ENCODE results near the gene CAV1. TPM values are rescaled to one million over a fixed set of nuclear protein-coding genes. Genes with fewer than 3 reads are reported as not detected.

CAV1 gene
- total RNA-seq, 8 experiments from 2014 or later: 1.9 to 113 (median 9.0) TPM

DNA sequence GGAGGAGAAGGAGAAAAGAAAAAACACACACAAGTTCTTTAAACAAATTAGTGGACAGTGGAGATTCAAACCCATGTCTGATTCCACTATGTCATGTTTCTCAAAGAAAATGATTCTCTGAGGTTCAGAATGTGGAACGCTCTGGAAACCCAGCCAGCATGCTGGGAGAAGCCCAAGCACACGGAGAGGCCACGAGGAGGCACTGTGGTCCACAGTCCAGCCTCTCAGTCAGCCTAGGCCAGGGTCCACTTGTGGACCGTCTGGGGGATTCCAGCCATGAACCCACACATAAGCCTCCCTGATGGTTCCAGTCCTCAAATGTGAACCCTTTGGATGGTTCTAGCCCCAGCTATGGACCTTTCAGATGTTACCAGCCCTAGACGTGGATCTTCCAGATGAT lies 73.4 kb downstream of the CAV1 start:
- Histone ChIP-seq H3K27ac (no peak overlapping the region), H3K4me3 (no peak overlapping the region), H3K4me1 (replicated peaks in 1 of 2) (no peaks in the 10 kb centered on the region)
- in situ Hi-C loops (cut with MboI; ENCODE audit: low pct_unique_long_range_greater_than_20kb in 2 of 9, low sequenced_read_pairs in 9 of 9, unreplicated experiment in 9 of 9): loop anchor here in 8 of 9 experiments (10.0 to 25.0 kb wide), 5 partner anchors 207 to 336 kb away; no protein-coding TSS in a partner anchor
- ATAC-seq (replicated peaks in 6 of 8): peak in 2 of 8 experiments; percentile 32 to 77
- 48 to 100% (median 92%) methylated on average over 1 to 4 of the region's 5 CpGs; no CpG with 5 or more reads in 2 of the 10 experiments for WGBS, 10 experiments

DNA sequence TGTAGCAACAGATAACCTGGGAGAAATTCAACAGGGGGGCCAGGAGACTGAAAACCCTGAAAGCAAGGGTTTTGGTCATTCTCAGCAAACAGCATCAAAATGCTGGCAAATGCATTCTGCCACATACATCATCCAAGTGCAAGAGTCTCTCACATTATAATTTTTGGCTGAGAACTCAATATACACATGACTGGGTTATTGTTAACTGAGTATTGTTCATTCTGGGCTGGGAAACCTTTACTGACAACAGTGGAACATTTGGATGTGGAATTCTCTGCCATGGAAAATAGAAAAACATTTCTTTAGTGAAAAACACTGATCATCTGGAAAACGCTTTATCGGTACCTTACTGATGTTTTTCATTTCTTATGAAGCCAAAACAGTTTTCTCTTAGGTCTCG lies 74.0 kb downstream of the CAV1 start:
- H3K27ac ChIP-seq: no peak overlapping the region

DNA sequence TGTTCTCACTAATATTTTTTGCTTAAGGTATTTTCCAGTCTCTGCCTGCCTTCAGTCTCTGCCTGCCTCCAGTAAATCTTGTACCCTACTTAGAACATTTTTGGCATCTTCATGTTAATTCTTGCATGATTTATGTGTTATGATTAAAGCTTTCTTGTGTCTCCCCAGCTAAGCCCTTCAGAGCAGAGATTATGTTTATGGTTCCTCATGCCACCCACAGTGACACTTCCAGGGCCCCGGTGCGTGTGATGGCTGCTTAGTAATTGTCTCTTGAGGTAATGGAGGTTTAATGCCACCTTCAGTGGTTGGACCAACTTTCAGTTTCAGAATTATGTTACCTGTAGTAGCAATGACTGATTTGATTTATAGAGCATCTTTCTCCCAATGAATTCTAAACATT lies 76.6 kb downstream of the CAV1 start:
- in situ Hi-C loops (cut with MboI; ENCODE audit: low pct_unique_long_range_greater_than_20kb in 2 of 9, low sequenced_read_pairs in 9 of 9, unreplicated experiment in 9 of 9): no loop called here
- Histone ChIP-seq H3K27ac (no peak overlapping the region), H3K4me3 (no peak overlapping the region), H3K4me1 (replicated peaks in 1 of 2) (no peaks in the 10 kb centered on the region)
- ATAC-seq (replicated peaks in 6 of 8): no peak
- 43 to 92% (median 69%) methylated on average over 2 of the region's 2 CpGs; no CpG with 5 or more reads in 4 of the 10 experiments for WGBS, 10 experiments

More for the DNA sequence above, 74.0 kb downstream of the CAV1 start:
- no peak for ATAC-seq (replicated peaks in 6 of 8)
- H3K4me1 ChIP-seq (replicated peaks in 1 of 2): no peaks in the 10 kb centered on the region
- no peak overlapping the region for H3K4me3 ChIP-seq
- in situ Hi-C loops (cut with MboI; ENCODE audit: low pct_unique_long_range_greater_than_20kb in 2 of 9, low sequenced_read_pairs in 9 of 9, unreplicated experiment in 9 of 9): loop anchor here in 8 of 9 experiments (10.0 to 25.0 kb wide), 5 partner anchors 206 to 337 kb away; no protein-coding TSS in a partner anchor
- 36 to 100% (median 88%) methylated on average over 1 to 3 of the region's 3 CpGs; no CpG with 5 or more reads in 1 of the 10 experiments for WGBS, 10 experiments

DNA sequence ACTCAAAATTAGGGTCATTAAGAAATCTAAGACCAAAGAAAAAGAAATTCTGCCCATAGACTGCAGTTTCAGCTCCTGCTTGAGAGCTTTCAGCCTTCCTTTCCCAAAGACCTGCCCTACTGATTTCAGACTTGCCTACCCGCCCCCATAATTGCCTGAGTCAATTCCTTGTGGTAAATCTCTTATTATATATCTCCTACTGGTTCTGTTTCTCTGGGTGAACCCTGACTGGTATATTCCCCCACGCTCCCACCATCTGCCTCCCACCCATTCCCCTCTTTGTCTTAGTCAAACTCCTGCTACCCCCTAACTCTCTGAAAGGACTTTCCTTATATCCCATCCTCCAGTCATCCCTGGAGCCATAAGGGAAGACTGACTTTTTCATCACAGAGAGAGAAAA lies 82.5 kb downstream of the CAV1 start:
- 46 to 100% (median 86%) methylated on average over 1 to 2 of the region's 2 CpGs; no CpG with 5 or more reads in 3 of the 10 experiments for WGBS, 10 experiments
- Histone ChIP-seq H3K4me1 (replicated peaks in 1 of 2) (no peaks in the 10 kb centered on the region), H3K27ac (no peak overlapping the region), H3K4me3 (no peak overlapping the region)
- ATAC-seq (replicated peaks in 6 of 8): no peak
- in situ Hi-C loops (cut with MboI; ENCODE audit: low pct_unique_long_range_greater_than_20kb in 2 of 9, low sequenced_read_pairs in 9 of 9, unreplicated experiment in 9 of 9): no loop called here

DNA sequence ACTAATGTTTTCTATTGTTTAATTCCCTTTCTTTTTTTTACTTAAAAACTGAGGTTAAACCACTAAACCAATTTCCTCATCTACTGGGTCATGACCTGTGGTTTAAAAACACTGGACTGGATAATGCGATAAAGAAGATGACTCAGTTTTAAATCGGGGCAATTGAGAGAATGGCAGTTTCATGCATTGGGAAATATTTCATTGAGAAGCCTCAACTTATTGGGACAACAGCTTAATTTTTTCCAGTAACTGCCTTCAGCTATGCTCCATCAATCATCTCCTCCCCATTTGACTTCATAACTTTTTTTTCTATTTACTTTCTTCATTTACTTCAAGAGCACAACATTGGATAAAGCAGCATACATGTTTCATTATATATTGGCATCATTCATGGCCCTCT lies 85.4 kb downstream of the CAV1 start:
- 40 to 100% (median 75%) methylated on average over 1 to 2 of the region's 2 CpGs; no CpG with 5 or more reads in 1 of the 10 experiments for WGBS, 10 experiments
- Histone ChIP-seq H3K27ac (no peak overlapping the region), H3K4me3 (no peak overlapping the region), H3K4me1 (replicated peaks in 1 of 2) (peaks cover 6 to 13% of the 10 kb centered on the region in 2 donors)
- no peak for ATAC-seq (replicated peaks in 6 of 8)
- in situ Hi-C loops (cut with MboI; ENCODE audit: low pct_unique_long_range_greater_than_20kb in 2 of 9, low sequenced_read_pairs in 9 of 9, unreplicated experiment in 9 of 9): no loop called here

DNA sequence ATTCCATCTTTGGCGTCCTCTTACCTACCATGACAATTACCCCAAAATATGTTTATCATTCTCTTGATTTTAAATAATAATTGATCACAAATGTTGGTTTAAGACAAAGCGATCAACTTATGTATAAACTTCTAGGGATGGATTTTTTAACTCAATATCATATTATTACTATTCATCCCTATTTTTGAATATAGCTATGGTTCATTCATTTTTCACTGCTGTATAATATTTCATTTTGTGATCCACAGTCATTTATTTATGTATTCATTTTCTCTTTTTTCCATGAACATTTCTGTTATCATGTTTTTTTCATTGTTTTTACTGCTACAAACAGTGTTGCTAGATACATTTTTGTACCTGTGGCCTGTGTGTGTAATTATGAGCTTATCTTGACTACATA lies 85.9 kb downstream of the CAV1 start:
- in situ Hi-C loops (cut with MboI; ENCODE audit: low pct_unique_long_range_greater_than_20kb in 2 of 9, low sequenced_read_pairs in 9 of 9, unreplicated experiment in 9 of 9): no loop called here
- no peak overlapping the region for H3K4me3 ChIP-seq
- WGBS, 10 experiments: 51 to 96% (median 72%) methylated on average over 2 of the region's 2 CpGs
- H3K4me1 ChIP-seq (replicated peaks in 1 of 2): peaks cover 9 to 13% of the 10 kb centered on the region in 2 donors
- H3K27ac ChIP-seq: no peak overlapping the region
- ATAC-seq (replicated peaks in 6 of 8): no peak

Other genes with a start within 250 kb of the CAV1 start
- gene CAV2, start 25.3 kb upstream of the CAV1 start, total RNA-seq: 10 to 100 TPM in 3 of 8 experiments, 1 to 10 TPM in 5; 2.3 to 37.3 (median 4.9) TPM
- gene MET, start 147.2 kb downstream of the CAV1 start, total RNA-seq: 10 to 100 TPM in 3 of 8 experiments, 1 to 10 TPM in 5; 1.5 to 52.7 (median 6.9) TPM